Liver (tissue), 9 donors: Measurements from ENCODE around the gene FBXO10. TPM values are rescaled to one million over a fixed set of nuclear protein-coding genes. Genes with fewer than 3 reads are reported as not detected.

Experiments
- DNase-seq: peaks from one replicate; pipeline ENCODE4 v3.0.0-alpha.2; 2017; ENCODE audit warnings: low spot score
- H3K27ac ChIP-seq, 2 donors: one replicate each; pipeline ENCODE4 v1.7.0; 2013; ENCODE audit warnings: inconsistent platforms in 2 of 2, low read length in 2 of 2, control low read depth in 1 of 2, low read depth in 1 of 2, mild to moderate bottlenecking in 1 of 2
- H3K27me3 ChIP-seq, 4 donors: one replicate each; pipeline versions ENCODE4 v1.6.1 to v1.7.0; 2013; ENCODE audit warnings: low read length in 3 of 4, inconsistent platforms in 1 of 4, mild to moderate bottlenecking in 1 of 4, moderate library complexity in 1 of 4; ENCODE audit not compliant: control insufficient read depth in 4 of 4, insufficient read depth in 4 of 4
- H3K36me3 ChIP-seq, 4 donors: one replicate each; pipeline versions ENCODE4 v1.6.1 to v1.7.0; 2013; ENCODE audit warnings: low read length in 3 of 4, mild to moderate bottlenecking in 3 of 4, low read depth in 1 of 4, moderate library complexity in 1 of 4; ENCODE audit not compliant: control insufficient read depth in 4 of 4, insufficient read depth in 3 of 4
- H3K4me1 ChIP-seq, 4 donors: one replicate each; pipeline versions ENCODE4 v1.6.1 to v1.7.0; 2013; ENCODE audit warnings: low read length in 3 of 4, mild to moderate bottlenecking in 3 of 4, moderate library complexity in 1 of 4; ENCODE audit not compliant: control insufficient read depth in 4 of 4, insufficient read depth in 4 of 4
- H3K4me3 ChIP-seq, 3 donors: one replicate each; pipeline versions ENCODE4 v1.6.1 to v1.7.0; 2013; ENCODE audit warnings: low read length in 3 of 3, control low read depth in 1 of 3, low read depth in 1 of 3, mild to moderate bottlenecking in 1 of 3
- H3K9ac ChIP-seq, 2 donors: one replicate each; pipeline ENCODE4 v1.7.0; 2013; ENCODE audit warnings: low read length in 2 of 2, mild to moderate bottlenecking in 2 of 2, moderate library complexity in 2 of 2, control low read depth in 1 of 2, low read depth in 1 of 2
- H3K9me3 ChIP-seq, 4 donors: one replicate each; pipeline versions ENCODE4 v1.6.1 to v1.7.0; 2013; ENCODE audit warnings: low read length in 3 of 4; ENCODE audit not compliant: control insufficient read depth in 4 of 4
- ATF3 ChIP-seq: IDR thresholded peaks from 2 replicates; pipeline ENCODE4 v1.6.1; 2016; ENCODE audit warnings: antibody characterized with exemption
- CTCF ChIP-seq: fragments of 150-350 bp; IDR thresholded peaks from 2 replicates; pipeline ENCODE4 v1.5.1; 2017; ENCODE audit warnings: improper control_type of control experiment, low read depth, low read length; ENCODE audit not compliant: missing input control
- EGR1 ChIP-seq, 2 donors: IDR thresholded peaks; 2 replicates each; pipeline ENCODE4 v1.6.1; 2016 to 2018; ENCODE audit warnings: antibody characterized with exemption in 2 of 2, low read depth in 2 of 2
- FOXA1 ChIP-seq: IDR thresholded peaks from 2 replicates; pipeline ENCODE4 v1.6.1; 2016; ENCODE audit warnings: antibody characterized with exemption
- FOXA2 ChIP-seq: IDR thresholded peaks from 2 replicates; pipeline ENCODE4 v1.6.1; 2016; ENCODE audit warnings: antibody characterized with exemption
- GABPA ChIP-seq, 2 donors: IDR thresholded peaks in 1 of 2; conservative IDR thresholded peaks in 1 of 2; 2 replicates each; pipeline ENCODE4 v1.6.1; 2016; ENCODE audit warnings: antibody characterized with exemption in 2 of 2, mild to moderate bottlenecking in 1 of 2, moderate library complexity in 1 of 2
- HNF4A ChIP-seq, 2 donors: conservative IDR thresholded peaks; 2 replicates each; pipeline ENCODE4 v1.6.1; 2016; ENCODE audit warnings: antibody characterized with exemption in 2 of 2, mild to moderate bottlenecking in 2 of 2
- HNF4G ChIP-seq: IDR thresholded peaks from 2 replicates; pipeline ENCODE4 v1.6.1; 2016; ENCODE audit warnings: antibody characterized with exemption
- JUND ChIP-seq, 2 donors: IDR thresholded peaks; 2 replicates each; pipeline ENCODE4 v1.6.1; 2016; ENCODE audit warnings: antibody characterized with exemption in 2 of 2
- MAX ChIP-seq: IDR thresholded peaks from 2 replicates; pipeline ENCODE4 v1.6.1; 2016; ENCODE audit warnings: antibody characterized with exemption
- NR2F2 ChIP-seq: IDR thresholded peaks from 2 replicates; pipeline ENCODE4 v1.6.1; 2016; ENCODE audit warnings: antibody characterized with exemption
- RAD21 ChIP-seq, 2 donors: IDR thresholded peaks; 2 replicates each; pipeline ENCODE4 v1.6.1; 2016; ENCODE audit warnings: antibody characterized with exemption in 2 of 2, mild to moderate bottlenecking in 2 of 2
- REST ChIP-seq: IDR thresholded peaks from 2 replicates; pipeline ENCODE4 v1.6.1; 2016; ENCODE audit warnings: antibody characterized with exemption, mild to moderate bottlenecking
- RXRA ChIP-seq, 2 donors: IDR thresholded peaks; 2 replicates each; pipeline ENCODE4 v1.6.1; 2017 to 2018; ENCODE audit warnings: antibody characterized with exemption in 2 of 2, mild to moderate bottlenecking in 1 of 2
- SP1 ChIP-seq: IDR thresholded peaks from 2 replicates; pipeline ENCODE4 v1.6.1; 2018; ENCODE audit warnings: antibody characterized with exemption, mild to moderate bottlenecking
- TAF1 ChIP-seq: conservative IDR thresholded peaks from 2 replicates; pipeline ENCODE4 v1.6.1; 2016; ENCODE audit warnings: antibody characterized with exemption, mild to moderate bottlenecking
- YY1 ChIP-seq: IDR thresholded peaks from 2 replicates; pipeline ENCODE4 v1.6.1; 2016; ENCODE audit warnings: antibody characterized with exemption, mild to moderate bottlenecking
- ZBTB33 ChIP-seq: IDR thresholded peaks from 2 replicates; pipeline ENCODE4 v1.6.1; 2016; ENCODE audit warnings: antibody characterized with exemption
- WGBS: extraction: QIAGEN DNeasy Blood & Tissue Kit; methylation state at CpG from one replicate; pipeline ENCODE4 v1.1.7; 2013; 5-methylcytosine and 5-hydroxymethylcytosine counted together
- polyA plus RNA-seq, 2 donors: library from polyadenylated mRNA; stranded (reverse) in 1 of 2; unstranded in 1 of 2; fragments of 200-250 nt in 1 of 2; fragments of >200 nt in 1 of 2; fragmentation: Nextera tagmentation in 1 of 2; extraction: Ambion mirVana in 1 of 2; gene quantifications; one replicate each; pipeline versions ENCODE4 v1.2.1 to v1.2.3, GENCODE V29; 2013 to 2015
- total RNA-seq, 2 donors: library from RNA; depleted of rRNA; stranded (reverse); fragments of >200 nt; gene quantifications; one replicate each; pipeline ENCODE4 v1.2.3, GENCODE V29; 2014
- donor health status: healthy.
- donor health status: healthy.
- donor health status: healthy.
- donor health status: healthy.
- donor health status: healthy.

FBXO10 gene
- total and polyA plus RNA-seq, 4 donors, result 1.3 to 5.5 (median 4.1) TPM

- H3K9ac ChIP-seq, result no peak overlapping the region
- WGBS, result 96% methylated on average over 13 of the region's 13 CpGs
- peaks cover 4 to 19% (median 8%) of the 10 kb centered on the region in 4 donors for H3K36me3 ChIP-seq
- DNase-seq, result no peak
- no peak overlapping the region for H3K27ac ChIP-seq
- H3K4me1 ChIP-seq, result no peaks in the 10 kb centered on the region
- no peak for TF ChIP-seq REST
- TF ChIP-seq FOXA2, result no peak
- TF ChIP-seq JUND (IDR thresholded peaks at IDR 0.05), result no peak
- TF ChIP-seq RXRA (IDR thresholded peaks at IDR 0.05), result no peak
- TF ChIP-seq MAX, result no peak
- TF ChIP-seq SP1, result no peak
- no peak for TF ChIP-seq HNF4A (conservative IDR thresholded peaks at IDR 0.05)
- no peak for TF ChIP-seq ZBTB33
- no peak for TF ChIP-seq FOXA1
- TF ChIP-seq ATF3, result no peak
- TF ChIP-seq GABPA (IDR thresholded peaks at IDR 0.05 in 1 of 2, conservative IDR thresholded peaks at IDR 0.05 in 1 of 2), result no peak
- no peak for TF ChIP-seq EGR1 (IDR thresholded peaks at IDR 0.05; ENCODE audit: low read depth in 2 of 2)
- no peak for TF ChIP-seq YY1
- no peak for TF ChIP-seq TAF1
- TF ChIP-seq RAD21 (IDR thresholded peaks at IDR 0.05), result no peak
- TF ChIP-seq CTCF, result no peak
- no peak for TF ChIP-seq NR2F2
- no peak for TF ChIP-seq HNF4G
- no peaks in the 10 kb centered on the region for H3K27me3 ChIP-seq
- H3K4me3 ChIP-seq, result no peak overlapping the region
- no peaks in the 10 kb centered on the region for H3K9me3 ChIP-seq
Measured at GRCh38 chr9:37517923-37518322, 58.3 kb downstream of the FBXO10 start.
